SKM-1 treated with dmso at 0.1 percent for 144 hours (cell line): ENCODE results near the gene PDX1.
A peak's percentile ranks its signal among the peaks of the same experiment; 100 is the strongest.

Experiments used
- DNase-seq: peaks from one replicate; lab custom pipeline; 2025; ENCODE audit not compliant: unreplicated experiment; lab: John Stamatoyannopoulos, UW

The PDX1 gene

DNA sequence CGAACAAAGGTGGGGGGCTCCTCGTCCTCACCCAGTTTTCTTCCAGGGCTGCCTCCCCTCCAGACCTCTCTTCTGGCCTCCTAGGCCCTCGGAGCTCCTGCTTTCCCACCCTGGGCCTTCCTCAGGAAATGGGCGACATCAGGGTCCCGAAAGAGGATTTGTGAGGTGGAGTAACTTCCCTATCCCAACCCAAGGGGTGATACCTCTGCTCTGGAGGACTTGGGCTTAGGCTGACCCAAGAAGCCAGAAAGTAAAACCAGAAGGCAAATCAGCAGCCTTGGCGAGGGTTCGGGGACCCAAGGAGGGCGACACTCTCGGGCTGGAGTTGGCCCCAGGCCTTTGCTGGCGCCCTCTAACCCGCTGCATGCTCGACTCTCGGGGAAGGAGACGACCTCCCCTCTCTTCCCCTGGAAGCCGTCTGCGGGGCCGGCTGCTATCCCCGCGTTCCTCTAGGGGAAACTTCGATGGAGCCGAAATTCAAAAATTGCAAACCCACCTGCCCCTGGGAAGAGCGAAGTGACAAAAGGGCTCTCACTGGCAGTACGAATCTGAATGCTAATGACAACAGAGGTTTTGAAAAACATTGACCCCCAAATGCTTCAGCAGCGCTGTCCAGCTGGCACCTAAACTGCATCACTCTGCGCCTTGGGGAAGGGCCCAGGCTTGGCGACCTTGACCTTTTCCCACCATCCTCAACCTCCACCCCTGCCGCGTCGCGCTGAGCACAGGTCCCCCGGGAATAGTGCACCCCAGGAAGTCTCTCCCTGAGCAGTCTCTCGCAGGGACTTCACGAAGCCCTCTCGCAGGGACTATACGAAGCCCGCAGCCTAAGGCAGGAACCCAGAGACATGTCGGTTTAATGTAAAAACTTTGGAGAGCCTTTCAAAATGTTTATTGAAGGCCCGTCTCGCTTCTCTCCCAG lies 2.4 kb downstream of the PDX1 start:
- DNase-seq = no peak

GRCh38 chr13:27922883-27923612 lies 3.2 kb downstream of the PDX1 start:
- no peak for DNase-seq

DNA sequence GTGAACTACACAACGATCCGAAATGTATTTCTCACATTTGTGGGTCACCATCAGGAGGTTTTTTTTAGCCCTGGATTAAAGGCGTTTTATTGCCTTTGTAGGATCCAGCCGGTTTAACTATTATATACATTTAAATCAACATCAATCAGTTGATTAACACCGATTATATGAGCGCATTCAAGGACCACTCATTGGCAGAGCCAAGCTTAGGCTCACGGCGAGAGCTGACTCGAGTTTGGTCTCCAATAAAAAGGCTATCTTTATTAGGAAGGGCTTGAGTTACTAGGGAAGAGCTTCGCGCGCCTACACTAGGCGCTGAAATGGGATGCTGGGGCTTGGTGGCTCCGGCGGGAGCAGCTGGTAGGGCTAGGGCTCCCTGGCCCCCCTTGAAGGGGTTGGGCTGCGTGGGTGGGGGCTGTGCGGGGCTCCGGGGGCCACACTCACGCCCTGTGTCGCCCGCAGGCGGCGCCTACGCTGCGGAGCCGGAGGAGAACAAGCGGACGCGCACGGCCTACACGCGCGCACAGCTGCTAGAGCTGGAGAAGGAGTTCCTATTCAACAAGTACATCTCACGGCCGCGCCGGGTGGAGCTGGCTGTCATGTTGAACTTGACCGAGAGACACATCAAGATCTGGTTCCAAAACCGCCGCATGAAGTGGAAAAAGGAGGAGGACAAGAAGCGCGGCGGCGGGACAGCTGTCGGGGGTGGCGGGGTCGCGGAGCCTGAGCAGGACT lies 4.2 kb downstream of the PDX1 start:
- DNase-seq = no peak

DNA sequence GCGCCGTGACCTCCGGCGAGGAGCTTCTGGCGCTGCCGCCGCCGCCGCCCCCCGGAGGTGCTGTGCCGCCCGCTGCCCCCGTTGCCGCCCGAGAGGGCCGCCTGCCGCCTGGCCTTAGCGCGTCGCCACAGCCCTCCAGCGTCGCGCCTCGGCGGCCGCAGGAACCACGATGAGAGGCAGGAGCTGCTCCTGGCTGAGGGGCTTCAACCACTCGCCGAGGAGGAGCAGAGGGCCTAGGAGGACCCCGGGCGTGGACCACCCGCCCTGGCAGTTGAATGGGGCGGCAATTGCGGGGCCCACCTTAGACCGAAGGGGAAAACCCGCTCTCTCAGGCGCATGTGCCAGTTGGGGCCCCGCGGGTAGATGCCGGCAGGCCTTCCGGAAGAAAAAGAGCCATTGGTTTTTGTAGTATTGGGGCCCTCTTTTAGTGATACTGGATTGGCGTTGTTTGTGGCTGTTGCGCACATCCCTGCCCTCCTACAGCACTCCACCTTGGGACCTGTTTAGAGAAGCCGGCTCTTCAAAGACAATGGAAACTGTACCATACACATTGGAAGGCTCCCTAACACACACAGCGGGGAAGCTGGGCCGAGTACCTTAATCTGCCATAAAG lies 4.8 kb downstream of the PDX1 start:
- no peak for DNase-seq

DNA sequence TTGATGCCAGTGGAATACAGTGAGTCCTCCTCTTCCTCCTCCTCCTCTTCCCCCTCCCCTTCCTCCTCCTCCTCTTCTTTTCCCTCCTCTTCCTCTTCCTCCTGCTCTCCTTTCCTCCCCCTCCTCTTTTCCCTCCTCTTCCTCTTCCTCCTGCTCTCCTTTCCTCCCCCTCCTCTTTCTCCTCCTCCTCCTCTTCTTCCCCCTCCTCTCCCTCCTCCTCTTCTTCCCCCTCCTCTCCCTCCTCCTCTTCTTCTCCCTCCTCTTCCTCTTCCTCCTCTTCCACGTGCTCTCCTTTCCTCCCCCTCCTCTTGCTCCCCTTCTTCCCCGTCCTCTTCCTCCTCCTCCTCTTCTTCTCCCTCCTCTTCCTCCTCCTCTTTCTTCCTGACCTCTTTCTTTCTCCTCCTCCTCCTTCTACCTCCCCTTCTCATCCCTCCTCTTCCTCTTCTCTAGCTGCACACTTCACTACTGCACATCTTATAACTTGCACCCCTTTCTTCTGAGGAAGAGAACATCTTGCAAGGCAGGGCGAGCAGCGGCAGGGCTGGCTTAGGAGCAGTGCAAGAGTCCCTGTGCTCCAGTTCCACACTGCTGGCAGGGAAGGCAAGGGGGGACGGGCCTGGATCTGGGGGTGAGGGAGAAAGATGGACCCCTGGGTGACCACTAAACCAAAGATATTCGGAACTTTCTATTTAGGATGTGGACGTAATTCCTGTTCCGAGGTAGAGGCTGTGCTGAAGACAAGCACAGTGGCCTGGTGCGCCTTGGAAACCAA lies 5.6 kb downstream of the PDX1 start:
- no peak for DNase-seq

- DNase-seq = no peak
These were observed 7.0 kb downstream of the PDX1 start for GRCh38 chr13:27926644-27927434.

GRCh38 chr13:27927444-27928352 lies 7.9 kb downstream of the PDX1 start:
- DNase-seq = no peak

DNA sequence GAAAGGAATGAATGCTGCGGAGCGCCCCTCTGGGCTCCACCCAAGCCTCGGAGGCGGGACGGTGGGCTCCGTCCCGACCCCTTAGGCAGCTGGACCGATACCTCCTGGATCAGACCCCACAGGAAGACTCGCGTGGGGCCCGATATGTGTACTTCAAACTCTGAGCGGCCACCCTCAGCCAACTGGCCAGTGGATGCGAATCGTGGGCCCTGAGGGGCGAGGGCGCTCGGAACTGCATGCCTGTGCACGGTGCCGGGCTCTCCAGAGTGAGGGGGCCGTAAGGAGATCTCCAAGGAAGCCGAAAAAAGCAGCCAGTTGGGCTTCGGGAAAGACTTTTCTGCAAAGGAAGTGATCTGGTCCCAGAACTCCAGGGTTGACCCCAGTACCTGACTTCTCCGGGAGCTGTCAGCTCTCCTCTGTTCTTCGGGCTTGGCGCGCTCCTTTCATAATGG lies 8.6 kb downstream of the PDX1 start:
- no peak for DNase-seq

- DNase-seq = no peak
These were observed 9.3 kb downstream of the PDX1 start for GRCh38 chr13:27928805-27929753.

GRCh38 chr13:27929868-27930267 lies 10.1 kb downstream of the PDX1 start:
- DNase-seq = no peak

DNA sequence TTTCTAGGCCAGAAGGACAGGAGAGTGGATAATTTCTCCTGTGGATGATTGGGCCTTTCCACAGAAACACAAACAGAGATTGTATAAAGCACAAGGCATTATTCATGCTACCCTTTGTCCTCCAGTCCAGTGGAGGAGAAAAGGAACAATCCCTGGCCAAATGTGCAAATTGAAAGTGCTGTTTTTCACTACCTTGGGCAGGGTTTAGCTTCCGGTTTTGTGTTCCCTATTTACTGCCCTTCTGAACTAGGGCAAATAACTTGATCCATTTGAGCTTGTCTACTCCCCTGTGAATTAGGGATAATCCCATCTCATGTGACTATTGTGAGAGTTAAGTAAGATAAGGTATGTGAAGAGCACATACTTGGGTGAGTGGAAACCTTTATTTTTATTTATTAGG lies 13.3 kb downstream of the PDX1 start:
- no peak for DNase-seq

DNA sequence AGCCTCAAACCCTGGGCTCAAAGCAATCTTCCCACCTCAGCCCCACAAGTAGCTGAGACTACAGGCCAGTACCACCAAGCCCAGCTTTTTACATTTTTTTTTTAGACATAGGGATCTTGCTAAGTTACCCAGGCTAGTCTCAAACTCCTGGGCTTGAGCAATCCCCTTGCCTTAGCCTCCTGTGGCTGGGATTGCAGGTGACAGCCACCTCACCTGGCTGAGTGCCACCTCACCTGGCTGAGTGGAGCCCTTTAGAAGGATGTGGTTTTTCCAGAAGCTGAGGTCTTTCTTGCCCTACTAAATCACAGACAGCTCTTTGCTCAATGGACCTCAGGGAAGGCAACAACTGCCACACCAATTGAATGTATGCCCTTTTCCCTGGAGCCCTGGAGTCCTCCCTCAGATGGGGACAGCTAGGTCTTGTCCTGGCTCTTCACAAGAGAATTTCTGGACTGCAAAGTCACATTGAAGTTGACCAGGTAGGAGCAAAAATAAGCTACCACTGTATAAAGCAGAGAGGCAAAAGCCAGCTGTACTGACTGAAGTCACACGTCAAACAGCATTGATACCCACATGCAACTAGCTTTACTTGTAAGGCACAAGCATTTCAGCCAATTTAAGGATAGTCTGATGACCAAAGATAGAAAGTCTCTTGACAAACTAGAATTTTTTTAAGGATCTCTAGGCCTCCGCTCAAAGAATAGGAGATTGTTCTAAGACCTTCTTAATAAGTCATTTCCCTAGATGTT lies 14.0 kb downstream of the PDX1 start:
- DNase-seq = no peak

DNA sequence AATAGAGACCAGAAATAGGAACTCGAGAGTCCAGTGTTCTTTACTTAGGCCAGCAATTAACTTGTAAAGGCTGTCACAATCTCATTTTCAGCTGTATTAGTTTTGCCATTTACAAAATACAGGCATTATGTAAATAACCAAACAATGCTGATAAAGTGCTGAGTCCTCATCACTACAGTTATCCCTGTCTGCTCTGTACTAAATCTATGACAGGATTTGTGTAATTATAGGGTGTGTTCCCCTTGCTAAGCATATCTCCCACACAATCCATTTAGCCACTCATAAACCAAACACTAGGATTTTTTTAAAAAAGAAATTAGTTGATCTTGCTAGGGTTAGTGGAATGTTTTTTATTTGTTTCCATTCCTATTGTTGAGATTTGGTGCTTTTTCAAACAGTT lies 23.2 kb downstream of the PDX1 start:
- DNase-seq = no peak

DNA sequence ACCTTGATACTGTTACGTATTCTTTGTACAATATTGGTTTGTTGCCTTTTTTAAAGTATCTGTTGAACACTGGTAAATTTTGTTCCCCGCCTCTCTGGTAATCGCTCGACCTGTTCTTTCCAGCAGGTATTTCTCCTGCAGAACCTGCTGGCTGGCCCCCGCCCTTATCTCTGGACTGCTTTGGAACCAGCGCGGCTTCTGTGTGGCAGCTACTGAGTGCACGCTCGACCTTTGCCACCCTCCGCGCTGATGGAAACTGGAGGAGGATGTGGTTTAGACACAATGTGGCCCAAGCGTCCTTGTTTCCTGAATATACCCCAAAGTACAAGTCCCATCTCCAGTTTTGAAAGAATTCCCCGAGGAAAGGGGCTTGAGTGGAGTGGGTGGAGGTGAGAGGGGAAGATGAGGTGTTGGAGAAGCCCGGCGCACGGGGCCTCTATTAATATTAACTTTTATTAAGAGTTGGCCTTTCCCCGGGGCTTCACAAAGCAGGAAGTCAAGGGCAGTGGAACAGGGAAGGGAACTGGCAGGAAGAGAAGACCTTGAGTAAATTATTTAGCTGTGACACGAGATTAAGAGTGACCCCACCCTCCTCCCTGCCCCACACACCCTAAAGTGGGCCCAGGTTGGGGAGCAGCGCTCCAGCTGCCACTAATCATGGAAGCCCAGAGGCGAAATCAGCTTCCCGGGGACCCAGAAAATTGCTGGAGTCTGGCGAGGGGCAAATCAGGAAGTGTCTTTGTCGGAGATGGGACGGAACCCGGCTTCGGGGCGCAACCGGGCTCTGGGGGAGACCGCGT lies 33.3 kb downstream of the PDX1 start:
- no peak for DNase-seq

GRCh38 chr13:27953676-27954405 lies 34.0 kb downstream of the PDX1 start:
- DNase-seq = peak; percentile 59
